Measurements from ENCODE around the gene BIN1.

Gene BIN1

GRCh38 chr2:127106991-127107621 lies at the start of gene BIN1:
Gene BIN1, minus strand, starts transcription at chr2:127107154. Its CDS starts 211 bp downstream, at chr2:127106943.
- peak; percentile 98 for DNase-seq (ENCODE audit: low spot score)

GRCh38 chr2:127155947-127156346 lies 49.0 kb upstream of the BIN1 start:
- DNase-seq (ENCODE audit: low spot score), result no peak

GRCh38 chr2:127155028-127155581 lies 48.2 kb upstream of the BIN1 start:
- DNase-seq (ENCODE audit: low spot score), result no peak

- no peak for DNase-seq (ENCODE audit: low spot score)
Measured at GRCh38 chr2:127154396-127154795, 47.4 kb upstream of the BIN1 start.

GRCh38 chr2:127153691-127154158 lies 46.8 kb upstream of the BIN1 start:
- DNase-seq (ENCODE audit: low spot score), result no peak

GRCh38 chr2:127150996-127151395 lies 44.0 kb upstream of the BIN1 start:
- no peak for DNase-seq (ENCODE audit: low spot score)

GRCh38 chr2:127149384-127149783 lies 42.4 kb upstream of the BIN1 start:
- no peak for DNase-seq (ENCODE audit: low spot score)

GRCh38 chr2:127146820-127147502 lies 40.0 kb upstream of the BIN1 start:
- DNase-seq (ENCODE audit: low spot score), result no peak

- no peak for DNase-seq (ENCODE audit: low spot score)
Measured at GRCh38 chr2:127146071-127146725, 39.2 kb upstream of the BIN1 start.

- no peak for DNase-seq (ENCODE audit: low spot score)
Measured at GRCh38 chr2:127145280-127145895, 38.4 kb upstream of the BIN1 start.

GRCh38 chr2:127143841-127144782 lies 37.2 kb upstream of the BIN1 start:
- no peak for DNase-seq (ENCODE audit: low spot score)

- no peak for DNase-seq (ENCODE audit: low spot score)
Measured at GRCh38 chr2:127142663-127143630, 36.0 kb upstream of the BIN1 start.

- DNase-seq (ENCODE audit: low spot score), result no peak
Measured at GRCh38 chr2:127140538-127140937, 33.6 kb upstream of the BIN1 start.

- DNase-seq (ENCODE audit: low spot score), result no peak
Measured at GRCh38 chr2:127139766-127140165, 32.8 kb upstream of the BIN1 start.

- DNase-seq (ENCODE audit: low spot score), result no peak
Measured at GRCh38 chr2:127138281-127138680, 31.3 kb upstream of the BIN1 start.

- DNase-seq (ENCODE audit: low spot score), result no peak
Measured at GRCh38 chr2:127137741-127138140, 30.8 kb upstream of the BIN1 start.

GRCh38 chr2:127137225-127137624 lies 30.3 kb upstream of the BIN1 start:
- DNase-seq (ENCODE audit: low spot score), result no peak

GRCh38 chr2:127134833-127135830 lies 28.2 kb upstream of the BIN1 start:
- DNase-seq (ENCODE audit: low spot score), result no peak

GRCh38 chr2:127134235-127134634 lies 27.3 kb upstream of the BIN1 start:
- peak; percentile 52 for DNase-seq (ENCODE audit: low spot score)

All from HuH-7 (cell line).